HepG2 (cell line): ENCODE results near the gene INSRR. TPM values are rescaled to one million over a fixed set of nuclear protein-coding genes. Genes with fewer than 3 reads are reported as not detected.

Source experiments
- ARNTL ChIP-seq: sonication (generic); formaldehyde crosslinking; IDR thresholded peaks from 2 replicates; pipeline ENCODE4 v1.4.0; 2020; ENCODE audit warnings: mild to moderate bottlenecking, missing genetic modification reagents
- ATF2 ChIP-seq: sonication (generic); formaldehyde crosslinking; IDR thresholded peaks from 2 replicates; pipeline ENCODE4 v1.4.0; 2020; ENCODE audit warnings: missing genetic modification reagents
- EED ChIP-seq: sonication (generic); formaldehyde crosslinking; IDR thresholded peaks from 2 replicates; pipeline ENCODE4 v1.5.0; 2020; ENCODE audit warnings: mild to moderate bottlenecking, missing genetic modification reagents
- GRHL1 ChIP-seq: sonication (generic); formaldehyde crosslinking; conservative IDR thresholded peaks from 2 replicates; pipeline ENCODE4 v1.8.0; 2022; ENCODE audit warnings: missing genetic modification reagents
- HOXA5 ChIP-seq: sonication (generic); formaldehyde crosslinking; IDR thresholded peaks from 2 replicates; pipeline ENCODE4 v1.4.0; 2020; ENCODE audit warnings: missing genetic modification reagents
- IKZF5 ChIP-seq: IDR thresholded peaks from 2 replicates; pipeline ENCODE4 v1.6.1; 2018; ENCODE audit warnings: missing genetic modification reagents, mild to moderate bottlenecking, missing compliant biosample characterization
- MYPOP ChIP-seq: sonication (generic); formaldehyde crosslinking; IDR thresholded peaks from 2 replicates; pipeline ENCODE4 v1.8.1; 2023; ENCODE audit warnings: mild to moderate bottlenecking, moderate library complexity, missing genetic modification reagents
- POGZ ChIP-seq: sonication (generic); formaldehyde crosslinking; IDR thresholded peaks from 2 replicates; pipeline ENCODE4 v1.4.0; 2020; ENCODE audit warnings: mild to moderate bottlenecking, missing genetic modification reagents
- PREB ChIP-seq: sonication (generic); formaldehyde crosslinking; IDR thresholded peaks from 2 replicates; pipeline ENCODE4 v1.4.0; 2020; ENCODE audit warnings: missing genetic modification reagents
- SOX5 ChIP-seq: IDR thresholded peaks from 2 replicates; pipeline ENCODE4 v1.6.1; 2016; ENCODE audit warnings: borderline replicate concordance
- TARDBP ChIP-seq: sonication (generic); formaldehyde crosslinking; IDR thresholded peaks from 2 replicates; pipeline ENCODE4 v1.8.0; 2022; ENCODE audit warnings: mild to moderate bottlenecking, missing genetic modification reagents
- TSC22D2 ChIP-seq: sonication (generic); formaldehyde crosslinking; IDR thresholded peaks from 2 replicates; pipeline ENCODE4 v1.5.1; 2020; ENCODE audit warnings: missing genetic modification reagents, mild to moderate bottlenecking, borderline replicate concordance
- ZBTB7A ChIP-seq: sonication (generic); formaldehyde crosslinking; IDR thresholded peaks from 2 replicates; pipeline ENCODE4 v1.8.0; 2022; ENCODE audit warnings: mild to moderate bottlenecking, missing genetic modification reagents
- ZFP90 ChIP-seq: sonication (generic); formaldehyde crosslinking; IDR thresholded peaks from 2 replicates; pipeline ENCODE4 v1.8.0; 2022; ENCODE audit warnings: missing genetic modification reagents, mild to moderate bottlenecking, inconsistent platforms, borderline replicate concordance
- ZNF546 ChIP-seq: sonication (generic); formaldehyde crosslinking; conservative IDR thresholded peaks from 2 replicates; pipeline ENCODE4 v1.8.1; 2023; ENCODE audit warnings: mild to moderate bottlenecking, missing genetic modification reagents
- ZNF605 ChIP-seq: sonication (generic); formaldehyde crosslinking; IDR thresholded peaks from 2 replicates; pipeline ENCODE4 v1.8.0; 2022; ENCODE audit warnings: mild to moderate bottlenecking, missing genetic modification reagents
- ZNF670 ChIP-seq: sonication (generic); formaldehyde crosslinking; IDR thresholded peaks from 2 replicates; pipeline ENCODE4 v1.8.0; 2022; ENCODE audit warnings: mild to moderate bottlenecking, missing genetic modification reagents, borderline replicate concordance
- ZNF704 ChIP-seq: sonication (generic); formaldehyde crosslinking; IDR thresholded peaks from 2 replicates; pipeline ENCODE4 v1.8.1; 2023; ENCODE audit warnings: mild to moderate bottlenecking, inconsistent platforms, moderate library complexity, missing genetic modification reagents, borderline replicate concordance
- ZNF720 ChIP-seq: sonication (generic); formaldehyde crosslinking; IDR thresholded peaks from 2 replicates; pipeline ENCODE4 v1.4.0; 2020; ENCODE audit warnings: missing genetic modification reagents
- ZNF850 ChIP-seq: sonication (generic); formaldehyde crosslinking; conservative IDR thresholded peaks from 2 replicates; pipeline ENCODE4 v1.9.0; 2021; ENCODE audit warnings: mild to moderate bottlenecking, missing genetic modification reagents
- polyA plus RNA-seq, 8 experiments: library from polyadenylated mRNA; depleted of rRNA in 3 of 8; stranded (reverse) in 7 of 8; unstranded in 1 of 8; fragments of >200 nt; fragmentation: Illumina TruSeq in 4 of 8; extraction: Trizol in 4 of 8; gene quantifications; 2 replicates each; pipeline versions ENCODE4 v1.2.1 to v1.2.3, GENCODE V29; 2011 to 2016; ENCODE audit warnings: low read depth in 4 of 8, missing spikeins in 1 of 8, mixed read lengths in 1 of 8; ENCODE audit not compliant: insufficient read depth in 1 of 8
- total RNA-seq, 5 experiments: library from RNA; depleted of rRNA; stranded (reverse); fragments of >200 nt; fragmentation: Illumina TruSeq; extraction: Trizol; gene quantifications; 2 replicates each; pipeline ENCODE4 v1.2.3, GENCODE V29; 2016; ENCODE audit warnings: low read depth in 1 of 5

The INSRR gene
- total and polyA plus RNA-seq, 2 of the 13 experiments (the other 11 are each of a cell fraction or from before 2014, with no cell fraction given) = not detected

- no peak for TF ChIP-seq GRHL1 (CRISPR knock-in tag)
- no peak for TF ChIP-seq ZNF720 (CRISPR knock-in tag)
- no peak; the same call in 1 of the 2 replicates for TF ChIP-seq EED (CRISPR knock-in tag)
- peak; percentile 86 for TF ChIP-seq ZBTB7A
- TF ChIP-seq POGZ (CRISPR knock-in tag) = no peak
- TF ChIP-seq TARDBP (CRISPR knock-in tag) = peak; percentile 37; the same call in 1 of the 2 replicates
- peak; percentile 94 for TF ChIP-seq TSC22D2 (CRISPR knock-in tag)
- TF ChIP-seq ZFP90 (CRISPR knock-in tag) = peak; percentile 80; the same call in 1 of the 2 replicates
- 0 out of 2 replicates have a peak, but pooled peaks have one; percentile 56 for TF ChIP-seq ZNF704 (CRISPR knock-in tag)
- TF ChIP-seq HOXA5 (CRISPR knock-in tag) = peak; percentile 90; the same call in 1 of the 2 replicates
- TF ChIP-seq IKZF5 (CRISPR knock-in tag) = peak; percentile 88
- TF ChIP-seq SOX5 (CRISPR knock-in tag) = peak; percentile 11; the same call in 1 of the 2 replicates
- peak; percentile 89 for TF ChIP-seq ZNF546 (CRISPR knock-in tag)
- TF ChIP-seq ZNF850 (CRISPR knock-in tag) = no peak
- TF ChIP-seq ZNF670 (CRISPR knock-in tag) = no peak
- peak; percentile 74; the same call in 1 of the 2 replicates for TF ChIP-seq PREB
- TF ChIP-seq ATF2 = peak; percentile 45; the same call in 1 of the 2 replicates
- peak; percentile 90 for TF ChIP-seq ZNF605 (CRISPR knock-in tag)
- TF ChIP-seq ARNTL = peak; percentile 52; the same call in 1 of the 2 replicates
- peak; percentile 92 for TF ChIP-seq MYPOP (CRISPR knock-in tag)
These were observed 45.0 kb downstream of the INSRR start (continued) for GRCh38 chr1:156813750-156814570.
